MG63 (cell line): ENCODE results near the gene SAV1. TPM values are rescaled to one million over a fixed set of nuclear protein-coding genes. Genes with fewer than 3 reads are reported as not detected.

ENCODE experiments used
- DNase-seq: peaks from one replicate; pipeline ENCODE4 v3.0.0-alpha.2; 2020
- H3K27me3 ChIP-seq: fragments of 250-450 bp; sonication (Bioruptor Pico); 2 replicates; pipeline ENCODE4 v1.5.1; 2020; ENCODE audit warnings: mild to moderate bottlenecking, moderate library complexity
- H3K36me3 ChIP-seq: fragments of 250-450 bp; sonication (Bioruptor Pico); 2 replicates; pipeline ENCODE4 v1.5.1; 2020; ENCODE audit warnings: mild to moderate bottlenecking, moderate library complexity
- H3K4me3 ChIP-seq: fragments of 250-450 bp; sonication (Bioruptor Pico); 2 replicates; pipeline ENCODE4 v1.5.1; 2020; ENCODE audit warnings: mild to moderate bottlenecking, moderate library complexity
- H3K9me3 ChIP-seq: fragments of 250-450 bp; sonication (Bioruptor Pico); 2 replicates; pipeline ENCODE4 v1.5.1; 2020; ENCODE audit warnings: mild to moderate bottlenecking, moderate library complexity
- total RNA-seq: library from RNA; depleted of rRNA; stranded (reverse); fragments of >200 nt; shearing (Covaris generic); gene quantifications from 2 replicates; pipeline ENCODE4 v1.2.3, GENCODE V29; 2014; ENCODE audit warnings: low replicate concordance; rRNA removed

SAV1 gene
- total RNA-seq, 1 experiment from 2014 or later = 36.2 TPM

GRCh38 chr14:50598765-50599164 is 69.3 kb downstream of the SAV1 start:
- H3K9me3 ChIP-seq = no peaks in the 10 kb centered on the region
- H3K36me3 ChIP-seq = no peaks in the 10 kb centered on the region
- no peak for DNase-seq
- no peaks in the 10 kb centered on the region for H3K27me3 ChIP-seq
- no peak overlapping the region for H3K4me3 ChIP-seq

DNA sequence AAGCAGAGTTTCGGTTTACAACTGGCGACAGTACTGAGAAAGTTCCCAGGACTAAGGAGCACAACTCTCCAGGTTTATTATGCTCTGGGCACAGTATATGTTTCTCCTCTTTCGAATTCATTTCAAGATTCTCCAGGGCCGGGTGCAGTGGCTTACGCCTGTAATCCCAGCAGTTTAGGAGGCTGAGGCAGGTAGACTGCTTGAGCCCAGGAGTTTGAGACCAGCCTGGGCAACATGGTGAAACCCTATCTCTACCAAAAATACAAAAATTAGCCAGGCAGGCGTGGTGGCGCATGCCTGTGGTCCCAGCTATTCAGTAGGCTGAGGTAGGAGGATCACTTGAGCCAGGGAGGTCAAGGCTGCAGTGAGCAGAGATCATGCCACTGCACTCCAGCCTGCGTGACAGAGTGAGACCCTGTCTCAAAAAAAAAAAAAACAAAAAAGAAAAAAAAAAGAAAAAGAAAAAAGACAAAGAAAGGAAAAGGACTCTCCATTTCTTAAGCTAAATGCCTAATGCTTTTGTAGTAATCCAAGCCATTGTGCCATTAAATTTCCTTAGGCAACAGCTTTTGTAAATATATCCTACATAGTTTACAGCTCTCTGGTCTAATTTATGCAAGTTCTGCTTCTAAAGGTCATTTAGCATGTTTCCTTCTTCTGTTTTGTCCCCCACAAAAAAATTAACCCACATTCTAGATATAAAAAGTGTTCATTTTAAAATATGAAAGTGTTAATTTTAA is 73.4 kb downstream of the SAV1 start:
- H3K9me3 ChIP-seq = no peaks in the 10 kb centered on the region
- no peak for DNase-seq
- H3K36me3 ChIP-seq = no peaks in the 10 kb centered on the region
- no peaks in the 10 kb centered on the region for H3K27me3 ChIP-seq
- H3K4me3 ChIP-seq = no peak overlapping the region

DNA sequence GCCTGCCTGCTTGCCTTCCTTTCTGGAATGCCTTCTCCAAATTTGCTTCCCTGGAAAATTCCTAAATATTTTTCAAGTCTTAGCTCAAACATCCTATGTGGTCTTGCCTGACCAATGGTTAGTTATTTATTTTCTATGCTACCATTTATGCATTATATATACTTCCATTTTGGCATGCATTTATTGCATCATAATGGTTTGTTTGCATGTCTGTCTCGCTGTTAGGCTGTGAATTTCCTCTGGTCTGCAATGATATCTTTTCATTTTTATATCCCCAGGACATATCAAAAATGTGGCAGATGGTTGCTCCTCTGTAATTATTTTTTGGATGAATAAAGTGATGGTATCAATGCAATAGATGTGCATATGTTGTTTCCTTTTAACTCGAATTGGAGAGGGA is 77.6 kb downstream of the SAV1 start:
- Histone ChIP-seq H3K36me3 (no peaks in the 10 kb centered on the region), H3K27me3 (no peaks in the 10 kb centered on the region), H3K9me3 (no peaks in the 10 kb centered on the region), H3K4me3 (no peak overlapping the region)
- DNase-seq = no peak

Other genes starting within 250 kb of the SAV1 start
- gene MAP4K5, start 135.7 kb downstream of the SAV1 start, total RNA-seq = 26.3 and 120 TPM in 2 replicates
- 0.10 TPM in 1 of 2 replicates, not detected in the other for gene ATL1, start 108.2 kb downstream of the SAV1 start, total RNA-seq
- gene NIN, start 162.9 kb upstream of the SAV1 start, total RNA-seq = 7.1 and 7.2 TPM in 2 replicates
- not detected in 2 replicates for gene ABHD12B, start 203.7 kb upstream of the SAV1 start, total RNA-seq